AG09309 (cell line): ENCODE data around the gene ELMO3.
A peak's percentile ranks its signal among the peaks of the same experiment; 100 is the strongest.

Experiments used
- DNase-seq: peaks from one replicate; pipeline ENCODE4 v3.0.0-alpha.2; 2010; ENCODE audit warnings: low read depth
- H3K4me3 ChIP-seq: 2 replicates; pipeline ENCODE4 v1.5.1; 2011; ENCODE audit warnings: mild to moderate bottlenecking, low read depth, low read length, moderate library complexity; ENCODE audit not compliant: control insufficient read depth
- CTCF ChIP-seq: IDR thresholded peaks from 2 replicates; pipeline ENCODE4 v1.5.1; 2011; ENCODE audit warnings: mild to moderate bottlenecking, low read depth, low read length, inconsistent platforms; ENCODE audit not compliant: insufficient read depth, control insufficient read depth; ENCODE audit errors: missing control alignments

The ELMO3 gene

GRCh38 chr16:67169642-67170167, 29.2 kb upstream of the ELMO3 start:
- DNase-seq, result no peak
- peak overlapping the region; percentile 50 for H3K4me3 ChIP-seq
- peak; percentile 70 for TF ChIP-seq CTCF

- peak within 1 kb of the TSS; percentile 50 for H3K4me3 ChIP-seq
- no peak for DNase-seq
- TF ChIP-seq CTCF, result peak; percentile 14
These were observed 28.6 kb upstream of the ELMO3 start, which contains the start of gene NOL3 for GRCh38 chr16:67170168-67170948. Gene NOL3 (plus strand): TSS chr16:67170538.

- TF ChIP-seq CTCF, result no peak
- DNase-seq, result no peak
- peak overlapping the region; percentile 50 for H3K4me3 ChIP-seq
These were observed 27.8 kb upstream of the ELMO3 start for GRCh38 chr16:67170949-67171649.

- DNase-seq, result no peak
- H3K4me3 ChIP-seq, result peak overlapping the region; percentile 66
- TF ChIP-seq CTCF, result no peak
These were observed 25.6 kb upstream of the ELMO3 start for GRCh38 chr16:67173323-67173722.

- no peak for DNase-seq
- H3K4me3 ChIP-seq, result peak overlapping the region; percentile 66
- peak; percentile 41 for TF ChIP-seq CTCF
These were observed 24.9 kb upstream of the ELMO3 start for GRCh38 chr16:67173808-67174705.

GRCh38 chr16:67174706-67175231, 24.2 kb upstream of the ELMO3 start:
- no peak for TF ChIP-seq CTCF
- DNase-seq, result no peak
- peak overlapping the region; percentile 66; the same call in 1 of the 2 replicates for H3K4me3 ChIP-seq
